ENCODE data around the gene HECW1.
"Not testable (repeated sequence)": the region's sequence is repeated elsewhere in the genome, so short reads cannot be mapped to it uniquely, and the experiment has no call there.

Gene HECW1

GRCh38 chr7:43467846-43468245, 355.4 kb downstream of the HECW1 start:
- DNase-seq (ENCODE audit: low read depth) = no peak

- DNase-seq (ENCODE audit: low read depth) = no peak
Observed at GRCh38 chr7:43469051-43469450, 356.6 kb downstream of the HECW1 start.

GRCh38 chr7:43470110-43470509, 357.7 kb downstream of the HECW1 start:
- no peak for DNase-seq (ENCODE audit: low read depth)

- no peak for DNase-seq (ENCODE audit: low read depth)
Observed at GRCh38 chr7:43475983-43476382, 363.5 kb downstream of the HECW1 start.

GRCh38 chr7:43476896-43477295, 364.4 kb downstream of the HECW1 start:
- DNase-seq (ENCODE audit: low read depth) = no peak

- DNase-seq (ENCODE audit: low read depth) = no peak
Observed at GRCh38 chr7:43479042-43479441, 366.6 kb downstream of the HECW1 start.

GRCh38 chr7:43479543-43479942, 367.1 kb downstream of the HECW1 start:
- no peak for DNase-seq (ENCODE audit: low read depth)

- DNase-seq (ENCODE audit: low read depth) = no peak
Observed at GRCh38 chr7:43480581-43480980, 368.1 kb downstream of the HECW1 start.

- no peak for DNase-seq (ENCODE audit: low read depth)
Observed at GRCh38 chr7:43481902-43482678, 369.6 kb downstream of the HECW1 start.

GRCh38 chr7:43482679-43483252, 370.3 kb downstream of the HECW1 start:
- no peak for DNase-seq (ENCODE audit: low read depth)

- no peak for DNase-seq (ENCODE audit: low read depth)
Observed at GRCh38 chr7:43484678-43485395, 372.4 kb downstream of the HECW1 start.

GRCh38 chr7:43485580-43485979, 373.1 kb downstream of the HECW1 start:
- no peak for DNase-seq (ENCODE audit: low read depth)

- DNase-seq (ENCODE audit: low read depth) = not testable (repeated sequence)
Observed at GRCh38 chr7:43486008-43486407, 373.6 kb downstream of the HECW1 start.

GRCh38 chr7:43486634-43487033, 374.2 kb downstream of the HECW1 start:
- DNase-seq (ENCODE audit: low read depth) = no peak

- no peak for DNase-seq (ENCODE audit: low read depth)
Observed at GRCh38 chr7:43487731-43488073, 375.3 kb downstream of the HECW1 start.

- no peak for DNase-seq (ENCODE audit: low read depth)
Observed at GRCh38 chr7:43489257-43489656, 376.8 kb downstream of the HECW1 start.

GRCh38 chr7:43490016-43490415, 377.6 kb downstream of the HECW1 start:
- DNase-seq (ENCODE audit: low read depth) = no peak

GRCh38 chr7:43491123-43491522, 378.7 kb downstream of the HECW1 start:
- no peak for DNase-seq (ENCODE audit: low read depth)

GRCh38 chr7:43491984-43492383, 379.5 kb downstream of the HECW1 start:
- DNase-seq (ENCODE audit: low read depth) = peak; percentile 81

GRCh38 chr7:43492896-43493295, 380.4 kb downstream of the HECW1 start:
- DNase-seq (ENCODE audit: low read depth) = no peak

- DNase-seq (ENCODE audit: low read depth) = no peak
Observed at GRCh38 chr7:43495572-43495971, 383.1 kb downstream of the HECW1 start.

GRCh38 chr7:43496596-43496995, 384.1 kb downstream of the HECW1 start:
- no peak for DNase-seq (ENCODE audit: low read depth)

GRCh38 chr7:43501870-43502269, 389.4 kb downstream of the HECW1 start:
- DNase-seq (ENCODE audit: low read depth) = peak; percentile 14
